Esophagus squamous epithelium (tissue), 4 donors: ENCODE results near the gene GYS1.

ENCODE experiments used
- POLR2A ChIP-seq, 4 donors: fragments of 450-650 bp; IDR thresholded peaks; one replicate each; pipeline ENCODE4 v1.6.1; 2017; ENCODE audit warnings: antibody characterized with exemption in 4 of 4, mild to moderate bottlenecking in 4 of 4, moderate library complexity in 3 of 4
- TF ChIP-seq, protein P1 (sequence below), 6 experiments: fragments of 450-650 bp in 4 of 6; fragments of 200-600 bp in 2 of 6; sonication (generic) in 2 of 6; IDR thresholded peaks; one replicate each; pipeline ENCODE4 v1.5.1; 2016 to 2019; ENCODE audit warnings: antibody characterized with exemption in 6 of 6, mild to moderate bottlenecking in 4 of 6, moderate library complexity in 4 of 6

- TF ChIP-seq, protein P1, sequence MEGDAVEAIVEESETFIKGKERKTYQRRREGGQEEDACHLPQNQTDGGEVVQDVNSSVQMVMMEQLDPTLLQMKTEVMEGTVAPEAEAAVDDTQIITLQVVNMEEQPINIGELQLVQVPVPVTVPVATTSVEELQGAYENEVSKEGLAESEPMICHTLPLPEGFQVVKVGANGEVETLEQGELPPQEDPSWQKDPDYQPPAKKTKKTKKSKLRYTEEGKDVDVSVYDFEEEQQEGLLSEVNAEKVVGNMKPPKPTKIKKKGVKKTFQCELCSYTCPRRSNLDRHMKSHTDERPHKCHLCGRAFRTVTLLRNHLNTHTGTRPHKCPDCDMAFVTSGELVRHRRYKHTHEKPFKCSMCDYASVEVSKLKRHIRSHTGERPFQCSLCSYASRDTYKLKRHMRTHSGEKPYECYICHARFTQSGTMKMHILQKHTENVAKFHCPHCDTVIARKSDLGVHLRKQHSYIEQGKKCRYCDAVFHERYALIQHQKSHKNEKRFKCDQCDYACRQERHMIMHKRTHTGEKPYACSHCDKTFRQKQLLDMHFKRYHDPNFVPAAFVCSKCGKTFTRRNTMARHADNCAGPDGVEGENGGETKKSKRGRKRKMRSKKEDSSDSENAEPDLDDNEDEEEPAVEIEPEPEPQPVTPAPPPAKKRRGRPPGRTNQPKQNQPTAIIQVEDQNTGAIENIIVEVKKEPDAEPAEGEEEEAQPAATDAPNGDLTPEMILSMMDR (IDR thresholded peaks at IDR 0.05) = no peak
- no peak for TF ChIP-seq POLR2A (IDR thresholded peaks at IDR 0.05)
Observed at GRCh38 chr19:48977061-48977460, 16.0 kb downstream of the GYS1 start.
